Activated CD4-positive, alpha-beta memory T cell treated with anti-CD3 and anti-CD28 coated beads, Interleukin-2, amount 10 ng/mL, durations not matched to agents 7 days and 5 days (primary cell): ENCODE data around the gene FUS. TPM values are rescaled to one million over a fixed set of nuclear protein-coding genes. Genes with fewer than 3 reads are reported as not detected.

Source experiments
- CTCF ChIA-PET: fragments of 350-600 bp; sonication (Branson Sonifier 250); formaldehyde crosslinking; loops from one replicate; lab custom pipeline; 2021; ENCODE audit warnings: antibody characterized with exemption, inconsistent platforms; lab: Charles Lee
- POLR2A ChIA-PET: fragments of 350-600 bp; sonication (Branson Sonifier 250); formaldehyde crosslinking; loops from one replicate; lab custom pipeline; 2021; ENCODE audit warnings: antibody characterized with exemption; lab: Charles Lee
- DNase-seq: peaks from one replicate; pipeline ENCODE4 v3.0.0-alpha.2; 2020
- H3K27ac Mint-ChIP-seq: one replicate; pipeline ENCODE4 v1.8.0; 2021; ENCODE audit warnings: mild to moderate bottlenecking, mixed read lengths
- H3K27me3 Mint-ChIP-seq: one replicate; pipeline ENCODE4 v1.8.0; 2021; ENCODE audit warnings: mixed read lengths
- H3K36me3 Mint-ChIP-seq: one replicate; pipeline ENCODE4 v1.8.0; 2021; ENCODE audit warnings: low read depth, mixed read lengths
- H3K4me1 Mint-ChIP-seq: one replicate; pipeline ENCODE4 v1.8.0; 2021; ENCODE audit warnings: mixed read lengths
- H3K4me3 Mint-ChIP-seq: one replicate; pipeline ENCODE4 v1.8.0; 2021; ENCODE audit warnings: mild to moderate bottlenecking, mixed read lengths
- H3K9me3 Mint-ChIP-seq: one replicate; pipeline ENCODE4 v1.8.0; 2021; ENCODE audit warnings: mixed read lengths
- total RNA-seq, 2 experiments: library from RNA; stranded (reverse); gene quantifications; one replicate each; pipeline ENCODE4 v1.2.3, GENCODE V29; 2021

Gene FUS
- total RNA-seq, 2 experiments from 2014 or later: 386 to 397 TPM

DNA sequence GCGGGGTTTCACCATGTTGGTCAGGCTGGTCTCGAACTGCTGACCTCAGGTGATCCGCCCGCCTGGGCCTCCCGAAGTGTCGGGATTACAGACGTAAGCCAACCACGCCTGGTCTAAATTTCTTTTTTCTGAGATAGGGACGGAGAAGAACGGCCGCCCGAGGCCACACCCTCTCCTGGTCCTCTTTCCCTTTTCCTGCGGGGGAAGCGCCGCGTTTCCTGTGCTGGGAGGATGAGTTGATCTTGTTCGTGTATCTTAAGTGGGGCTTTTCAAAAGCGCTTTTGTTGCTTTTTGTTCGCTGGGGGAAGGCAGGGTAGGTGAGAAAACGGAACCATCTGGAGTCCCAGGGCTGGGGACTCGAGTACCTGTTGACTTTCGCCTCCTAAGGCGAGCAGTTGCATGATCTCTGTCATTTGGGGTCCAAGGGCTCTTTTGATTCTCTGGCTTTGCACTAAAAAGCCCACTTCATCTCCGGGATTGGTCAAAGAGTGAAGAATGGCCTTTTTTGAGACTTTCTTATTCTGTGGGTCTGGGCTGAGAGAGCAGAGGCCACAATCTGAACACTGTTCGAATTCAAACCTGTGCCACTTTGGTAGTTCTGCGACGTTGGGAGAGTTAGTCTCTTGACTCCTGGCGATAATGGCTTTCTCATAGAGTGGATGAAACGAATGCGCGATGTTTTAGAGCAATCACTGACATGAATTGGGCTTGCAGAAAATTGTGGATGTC lies 1.3 kb downstream of the FUS start:
- H3K4me3 Mint-ChIP-seq: peak overlapping the region; percentile 93
- H3K9me3 Mint-ChIP-seq: no peaks in the 10 kb centered on the region
- peaks cover 2% of the 10 kb centered on the region for H3K27me3 Mint-ChIP-seq
- CTCF ChIA-PET: interaction anchor here (0.9 to 2.9 kb wide), 4 partner anchors 19 to 275 kb away, joined by 3 to 13 read pairs (median 4); partner anchors contain the start of gene KAT8
- peaks cover 67% of the 10 kb centered on the region for H3K4me1 Mint-ChIP-seq
- DNase-seq: peak; percentile 49
- H3K27ac Mint-ChIP-seq: peak overlapping the region; percentile 98
- H3K36me3 Mint-ChIP-seq: peaks cover 61% of the 10 kb centered on the region
- POLR2A ChIA-PET: interaction anchor here (0.7 to 6.9 kb wide), 40 partner anchors 10 to 696 kb away, joined by 3 to 96 read pairs (median 7); partner anchors contain the start of genes ARMC5, KAT8, PYCARD and PYDC1

DNA sequence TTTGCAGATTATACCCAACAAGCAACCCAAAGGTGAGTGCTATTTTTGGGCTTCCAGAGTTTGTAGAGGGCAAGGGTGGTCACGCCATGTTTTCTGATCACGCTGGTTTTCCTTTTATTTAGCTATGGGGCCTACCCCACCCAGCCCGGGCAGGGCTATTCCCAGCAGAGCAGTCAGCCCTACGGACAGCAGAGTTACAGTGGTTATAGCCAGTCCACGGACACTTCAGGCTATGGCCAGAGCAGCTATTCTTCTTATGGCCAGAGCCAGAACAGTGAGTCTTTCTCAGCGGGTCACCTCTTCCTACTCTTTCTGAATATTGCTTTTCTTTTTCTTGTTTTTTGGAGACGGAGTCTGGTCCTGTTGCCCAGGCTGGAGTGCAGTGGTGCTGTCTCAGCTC lies 2.5 kb downstream of the FUS start:
- CTCF ChIA-PET: interaction anchor here (1.4 to 2.9 kb wide), 3 partner anchors 18 to 200 kb away, joined by 5 to 13 read pairs (median 6); no protein-coding TSS in a partner anchor
- H3K9me3 Mint-ChIP-seq: no peaks in the 10 kb centered on the region

DNA sequence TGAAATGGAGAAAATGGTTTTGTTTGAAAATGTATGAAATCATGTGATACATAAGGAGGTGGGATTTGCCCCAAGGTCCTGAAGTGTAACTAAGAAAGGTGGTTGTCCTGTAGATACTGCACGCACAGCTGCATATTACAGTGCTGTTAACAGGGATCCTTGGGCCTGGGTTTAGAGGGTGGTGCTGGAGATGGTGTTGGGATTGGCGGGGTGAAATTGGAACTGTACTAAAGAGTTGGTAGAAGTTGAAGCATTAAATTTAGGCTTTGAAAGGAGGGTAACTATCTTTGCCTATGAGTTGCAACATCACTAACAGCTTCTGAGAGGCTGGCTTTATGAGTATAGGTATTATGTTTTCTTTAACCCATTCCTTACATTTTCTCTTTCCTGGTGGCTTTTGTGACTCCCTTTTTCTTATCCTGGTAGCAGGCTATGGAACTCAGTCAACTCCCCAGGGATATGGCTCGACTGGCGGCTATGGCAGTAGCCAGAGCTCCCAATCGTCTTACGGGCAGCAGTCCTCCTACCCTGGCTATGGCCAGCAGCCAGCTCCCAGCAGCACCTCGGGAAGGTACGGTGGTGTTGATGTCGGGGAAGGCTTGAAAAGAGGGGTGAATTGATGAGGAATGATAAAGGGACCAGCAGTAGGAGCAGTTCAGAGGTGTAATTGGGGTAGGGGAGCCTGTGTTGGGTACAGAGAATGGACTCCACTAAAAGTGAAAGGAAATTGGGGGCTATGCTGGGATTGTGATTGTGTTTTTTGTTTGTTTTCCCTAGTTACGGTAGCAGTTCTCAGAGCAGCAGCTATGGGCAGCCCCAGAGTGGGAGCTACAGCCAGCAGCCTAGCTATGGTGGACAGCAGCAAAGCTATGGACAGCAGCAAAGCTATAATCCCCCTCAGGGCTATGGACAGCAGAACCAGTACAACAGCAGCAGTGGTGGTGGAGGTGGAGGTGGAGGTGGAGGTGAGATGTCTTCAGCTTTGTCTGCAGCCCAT lies 3.8 kb downstream of the FUS start:
- ChIA-PET POLR2A (interaction anchor here (1.9 to 6.9 kb wide), 5 partner anchors 11 to 275 kb away, joined by 5 to 77 read pairs (median 10); partner anchors contain the start of genes ARMC5, KAT8 and PYCARD), CTCF (interaction anchor here (1.1 to 2.9 kb wide), 3 partner anchors 17 to 199 kb away, joined by 5 to 13 read pairs (median 6); no protein-coding TSS in a partner anchor)
- peaks cover 76% of the 10 kb centered on the region for H3K4me1 Mint-ChIP-seq
- no peaks in the 10 kb centered on the region for H3K27me3 Mint-ChIP-seq
- H3K27ac Mint-ChIP-seq: peak overlapping the region; percentile 41
- H3K36me3 Mint-ChIP-seq: peaks cover 85% of the 10 kb centered on the region
- DNase-seq: no peak
- peak overlapping the region; percentile 93 for H3K4me3 Mint-ChIP-seq
- no peaks in the 10 kb centered on the region for H3K9me3 Mint-ChIP-seq

More for the DNA sequence above, 2.5 kb downstream of the FUS start:
- POLR2A ChIA-PET: interaction anchor here (0.8 to 6.9 kb wide), 8 partner anchors 12 to 686 kb away, joined by 3 to 77 read pairs (median 8); partner anchors contain the start of genes ARMC5, KAT8, PYCARD and ZNF646
- H3K36me3 Mint-ChIP-seq: peaks cover 72% of the 10 kb centered on the region
- H3K27me3 Mint-ChIP-seq: no peaks in the 10 kb centered on the region
- peaks cover 72% of the 10 kb centered on the region for H3K4me1 Mint-ChIP-seq
- no peak for DNase-seq
- peak overlapping the region; percentile 65 for H3K27ac Mint-ChIP-seq
- peak overlapping the region; percentile 93 for H3K4me3 Mint-ChIP-seq

- POLR2A ChIA-PET: interaction anchor here (0.7 to 6.9 kb wide), 5 partner anchors 10 to 274 kb away, joined by 3 to 77 read pairs (median 10); partner anchors contain the start of genes ARMC5 and PYCARD
- peak overlapping the region; percentile 28 for H3K27ac Mint-ChIP-seq
- no peak for DNase-seq
- no peaks in the 10 kb centered on the region for H3K27me3 Mint-ChIP-seq
- H3K4me1 Mint-ChIP-seq: peaks cover 82% of the 10 kb centered on the region
- peaks cover 96% of the 10 kb centered on the region for H3K36me3 Mint-ChIP-seq
- peak overlapping the region; percentile 9 for H3K4me3 Mint-ChIP-seq
- H3K9me3 Mint-ChIP-seq: no peaks in the 10 kb centered on the region
- CTCF ChIA-PET: interaction anchor here (1.1 kb wide), 1 partner anchor 16 kb away, joined by 5 read pairs; no protein-coding TSS in a partner anchor
These were observed 4.9 kb downstream of the FUS start for GRCh38 chr16:31184888-31185287.

GRCh38 chr16:31185339-31185738 lies 5.4 kb downstream of the FUS start:
- Mint-ChIP-seq H3K27ac (no peak overlapping the region), H3K4me1 (peaks cover 84% of the 10 kb centered on the region), H3K9me3 (no peaks in the 10 kb centered on the region), H3K36me3 (peaks cover 98% of the 10 kb centered on the region), H3K27me3 (no peaks in the 10 kb centered on the region), H3K4me3 (no peak overlapping the region)
- POLR2A ChIA-PET: interaction anchor here (0.7 to 6.9 kb wide), 4 partner anchors 10 to 148 kb away, joined by 3 to 77 read pairs (median 40); partner anchors contain the start of genes PRSS8 and PYCARD
- DNase-seq: no peak
- CTCF ChIA-PET: no interaction called here

- Mint-ChIP-seq H3K27ac (peak overlapping the region; percentile 38), H3K4me1 (peaks cover 92% of the 10 kb centered on the region)
These were observed 6.2 kb downstream of the FUS start for GRCh38 chr16:31186176-31186575.

GRCh38 chr16:31186930-31187807 lies 7.2 kb downstream of the FUS start:
- ChIA-PET CTCF (interaction anchor here (0.9 to 1.7 kb wide), 2 partner anchors 45 to 80 kb away, joined by 3 to 4 read pairs; no protein-coding TSS in a partner anchor), POLR2A (interaction anchor here (0.8 to 6.9 kb wide), 6 partner anchors 8 to 28 kb away, joined by 3 to 77 read pairs (median 6); partner anchors contain the start of gene PYCARD)
- no peak for DNase-seq
- H3K4me3 Mint-ChIP-seq: no peak overlapping the region
- H3K27ac Mint-ChIP-seq: peak overlapping the region; percentile 8
- H3K9me3 Mint-ChIP-seq: no peaks in the 10 kb centered on the region
- H3K36me3 Mint-ChIP-seq: peaks cover 98% of the 10 kb centered on the region
- H3K4me1 Mint-ChIP-seq: peaks cover 93% of the 10 kb centered on the region
- H3K27me3 Mint-ChIP-seq: no peaks in the 10 kb centered on the region

More at GRCh38 chr16:31186176-31186575, 6.2 kb downstream of the FUS start:
- Mint-ChIP-seq H3K36me3 (peaks cover 98% of the 10 kb centered on the region), H3K9me3 (no peaks in the 10 kb centered on the region), H3K27me3 (no peaks in the 10 kb centered on the region), H3K4me3 (no peak overlapping the region)
- ChIA-PET POLR2A (interaction anchor here (0.9 to 6.9 kb wide), 5 partner anchors 9 to 273 kb away, joined by 3 to 77 read pairs (median 9); partner anchors contain the start of genes ARMC5, PRSS8 and PYCARD), CTCF (interaction anchor here (0.9 kb wide), 1 partner anchor 79 kb away, joined by 3 read pairs; no protein-coding TSS in a partner anchor)
- DNase-seq: no peak

- H3K4me3 Mint-ChIP-seq: no peak overlapping the region
- H3K36me3 Mint-ChIP-seq: peaks cover 94% of the 10 kb centered on the region
- no peak for DNase-seq
- H3K4me1 Mint-ChIP-seq: peaks cover 89% of the 10 kb centered on the region
- H3K27me3 Mint-ChIP-seq: no peaks in the 10 kb centered on the region
- no peaks in the 10 kb centered on the region for H3K9me3 Mint-ChIP-seq
- ChIA-PET POLR2A (interaction anchor here (0.8 to 6.9 kb wide), 5 partner anchors 7 to 27 kb away, joined by 3 to 77 read pairs (median 9); partner anchors contain the start of gene PYCARD), CTCF (interaction anchor here (1.7 kb wide), 1 partner anchor 46 kb away, joined by 4 read pairs; no protein-coding TSS in a partner anchor)
- H3K27ac Mint-ChIP-seq: peak overlapping the region; percentile 23
These were observed 7.9 kb downstream of the FUS start for GRCh38 chr16:31187808-31188189.

GRCh38 chr16:31188450-31189411 lies 8.8 kb downstream of the FUS start:
- POLR2A ChIA-PET: interaction anchor here (0.6 to 6.9 kb wide), 11 partner anchors 6 to 269 kb away, joined by 3 to 77 read pairs (median 5); partner anchors contain the start of genes FUS and PYCARD
- H3K36me3 Mint-ChIP-seq: peaks cover 93% of the 10 kb centered on the region

DNA sequence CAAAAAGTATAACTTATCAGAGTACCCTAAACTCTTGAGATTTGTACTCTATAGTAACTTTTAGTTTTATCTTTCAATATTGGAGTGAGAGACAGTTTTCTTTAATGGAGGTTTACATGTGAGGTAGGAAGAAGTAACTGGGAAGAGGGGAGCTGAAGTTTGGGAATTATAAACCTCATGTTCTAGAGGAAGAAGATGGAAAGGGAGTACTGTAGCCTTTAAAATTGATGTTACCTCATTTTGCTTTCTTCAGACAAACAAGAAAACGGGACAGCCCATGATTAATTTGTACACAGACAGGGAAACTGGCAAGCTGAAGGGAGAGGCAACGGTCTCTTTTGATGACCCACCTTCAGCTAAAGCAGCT lies 9.5 kb downstream of the FUS start:
- no peaks in the 10 kb centered on the region for H3K9me3 Mint-ChIP-seq
- peaks cover 93% of the 10 kb centered on the region for H3K36me3 Mint-ChIP-seq
- H3K4me3 Mint-ChIP-seq: no peak overlapping the region
- CTCF ChIA-PET: interaction anchor here (0.7 to 1.8 kb wide), 4 partner anchors 9 to 271 kb away, joined by 3 to 4 read pairs (median 3); no protein-coding TSS in a partner anchor
- no peaks in the 10 kb centered on the region for H3K27me3 Mint-ChIP-seq
- POLR2A ChIA-PET: interaction anchor here (0.6 to 6.3 kb wide), 10 partner anchors 9 to 269 kb away, joined by 3 to 59 read pairs (median 4); partner anchors contain the start of genes FUS and PYCARD
- peak overlapping the region; percentile 5 for H3K27ac Mint-ChIP-seq
- peaks cover 83% of the 10 kb centered on the region for H3K4me1 Mint-ChIP-seq
- no peak for DNase-seq

More at GRCh38 chr16:31188450-31189411, 8.8 kb downstream of the FUS start:
- no peak for DNase-seq
- H3K27ac Mint-ChIP-seq: peak overlapping the region; percentile 5
- no peaks in the 10 kb centered on the region for H3K27me3 Mint-ChIP-seq
- CTCF ChIA-PET: interaction anchor here (0.7 to 1.8 kb wide), 5 partner anchors 8 to 272 kb away, joined by 3 to 4 read pairs (median 3); no protein-coding TSS in a partner anchor
- H3K4me3 Mint-ChIP-seq: no peak overlapping the region
- no peaks in the 10 kb centered on the region for H3K9me3 Mint-ChIP-seq
- peaks cover 85% of the 10 kb centered on the region for H3K4me1 Mint-ChIP-seq
